Midbrain (tissue), 1 donor: ENCODE measurements around the gene MKS1.

Experiments
- DNase-seq: peaks from one replicate; lab custom pipeline; 2025; lab: John Stamatoyannopoulos, UW

MKS1 gene

DNA sequence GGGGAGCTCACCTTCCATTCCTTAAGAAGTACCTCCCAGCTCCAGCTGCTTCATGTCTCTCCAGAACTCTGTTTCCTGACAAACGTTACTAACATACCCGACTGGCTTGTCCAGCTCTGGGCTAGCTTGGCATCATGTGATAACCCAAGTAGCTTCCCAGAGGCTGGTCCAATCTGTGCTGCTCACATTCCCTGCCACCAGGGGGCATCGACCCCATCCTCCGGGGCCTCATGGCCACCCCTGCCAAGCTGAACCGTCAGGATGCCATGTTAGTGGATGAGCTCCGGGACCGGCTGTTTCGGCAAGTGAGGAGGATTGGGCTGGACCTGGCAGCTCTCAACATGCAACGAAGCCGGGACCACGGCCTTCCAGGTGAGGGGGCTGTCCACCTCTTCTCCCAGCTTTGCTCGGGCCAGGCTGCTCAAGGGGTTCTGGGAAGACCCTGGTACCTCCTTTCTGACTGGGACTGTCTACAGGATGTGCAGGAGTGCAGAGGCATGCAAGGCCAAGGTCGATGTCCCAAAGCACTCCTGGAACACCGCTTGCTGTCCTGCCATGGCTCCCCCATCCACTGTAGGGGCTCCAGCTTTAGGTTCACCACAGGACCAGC lies 18.9 kb downstream of the MKS1 start:
- DNase-seq = peak; percentile 1

- no peak for DNase-seq
Observed at GRCh38 chr17:58196610-58197009, 22.4 kb downstream of the MKS1 start.

DNA sequence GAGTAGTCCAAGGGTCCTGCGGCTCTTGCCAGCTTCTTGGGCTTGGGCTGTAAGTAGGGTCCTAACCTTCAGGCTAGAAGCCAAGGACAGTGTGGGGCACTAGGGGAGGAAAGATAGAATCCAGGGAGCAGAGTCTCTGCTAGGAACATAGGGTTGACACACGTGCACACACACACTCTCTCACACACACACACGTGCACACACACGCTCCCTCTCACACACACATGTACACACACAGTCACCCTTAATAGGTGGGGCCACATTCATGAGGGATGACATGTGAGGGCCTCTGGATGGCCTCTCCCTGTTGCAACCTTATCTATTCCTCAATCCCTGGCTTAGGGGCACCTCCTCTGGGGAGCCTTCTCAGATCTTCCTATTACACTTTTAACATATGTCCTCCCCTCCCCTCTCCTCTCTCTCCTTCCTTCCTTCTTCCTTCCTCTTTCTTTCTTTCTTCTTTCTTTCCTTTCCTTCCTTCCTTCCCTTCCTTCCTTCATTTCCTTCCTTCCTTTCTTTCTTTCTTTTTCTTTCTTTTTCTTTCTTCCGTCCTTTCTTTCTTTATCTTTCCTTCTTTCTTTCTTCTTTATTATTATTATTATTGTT lies 23.4 kb downstream of the MKS1 start:
- no peak for DNase-seq

- DNase-seq = no peak
Observed at GRCh38 chr17:58193641-58194255, 25.3 kb downstream of the MKS1 start.

DNA sequence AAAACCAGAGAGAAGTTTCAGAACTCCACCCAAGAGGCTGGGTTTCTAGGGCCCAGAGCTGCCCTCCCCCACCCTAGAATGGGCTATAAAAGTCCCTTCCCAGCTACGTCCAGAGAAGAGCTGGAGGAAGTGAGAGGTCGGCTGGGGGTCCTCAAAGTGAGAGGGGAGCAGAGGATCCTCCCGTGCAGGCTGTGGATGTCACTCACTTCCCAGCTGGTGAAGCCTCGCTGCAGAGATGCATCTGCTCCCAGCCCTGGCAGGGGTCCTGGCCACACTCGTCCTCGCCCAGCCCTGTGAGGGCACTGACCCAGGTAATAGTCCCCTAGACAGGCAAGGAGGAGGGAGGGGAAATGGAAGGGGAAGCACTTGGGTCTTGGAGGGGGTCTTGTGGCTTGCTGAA lies 26.4 kb downstream of the MKS1 start, which contains the start of gene EPX:
Gene EPX (plus strand): TSS at position 115 of the 400 bp plus-strand sequence. CDS start 121 bp downstream, at position 236.
- DNase-seq = no peak

DNA sequence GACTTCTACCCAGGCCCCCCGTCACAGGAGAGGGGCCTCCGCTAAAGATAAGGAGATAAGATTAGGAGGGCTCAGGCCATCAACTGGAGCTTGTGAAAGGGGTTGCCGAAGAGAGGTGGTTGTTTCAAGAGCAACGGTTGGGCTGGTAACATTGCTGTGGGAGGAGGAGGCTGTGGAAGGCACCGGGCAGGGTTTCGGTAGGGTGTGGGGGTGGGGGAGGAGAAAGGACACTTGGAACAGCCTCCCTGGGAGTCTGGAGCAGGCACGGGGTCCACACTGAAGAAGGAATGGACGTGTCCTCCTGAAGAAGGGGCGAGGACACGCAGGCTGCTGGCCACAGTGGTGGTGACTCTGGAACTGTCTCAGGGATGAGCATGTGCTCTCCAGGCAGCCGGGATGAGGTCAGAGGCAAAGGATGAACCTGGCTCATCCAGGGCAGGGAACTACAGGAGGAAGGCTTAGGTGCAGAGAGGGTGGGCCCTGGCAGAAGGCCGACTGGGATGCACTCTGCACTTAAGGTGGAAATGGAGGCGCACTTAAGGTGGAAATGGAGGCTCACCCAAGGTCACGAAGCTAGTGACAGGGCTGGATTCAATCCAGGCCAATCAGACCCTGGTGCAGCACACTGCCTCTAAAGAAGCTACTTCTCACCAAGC lies 27.7 kb downstream of the MKS1 start:
- DNase-seq = no peak

GRCh38 chr17:58189436-58190146 lies 29.5 kb downstream of the MKS1 start:
- DNase-seq = no peak

DNA sequence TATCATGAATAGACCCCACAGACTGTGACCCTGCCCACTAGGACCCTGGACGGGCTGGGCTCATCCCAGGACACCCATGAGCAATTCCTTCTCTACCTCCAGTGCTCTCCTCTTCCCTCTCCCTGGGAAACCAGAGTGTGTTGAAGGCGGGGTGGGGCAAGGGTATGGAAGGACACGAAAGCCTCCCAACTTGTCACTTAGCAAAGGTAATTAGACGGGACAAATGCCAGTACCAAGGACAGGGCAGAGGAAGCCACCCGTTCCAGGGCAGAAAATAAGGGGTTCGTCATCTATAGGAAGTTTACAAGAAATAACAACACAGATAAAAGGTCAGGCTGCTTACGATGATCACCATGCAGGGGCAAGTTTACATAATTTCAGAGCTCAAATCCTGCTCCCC lies 31.4 kb downstream of the MKS1 start:
- no peak for DNase-seq

GRCh38 chr17:58187063-58187462 lies 32.0 kb downstream of the MKS1 start:
- no peak for DNase-seq

GRCh38 chr17:58186591-58186990 lies 32.5 kb downstream of the MKS1 start:
- no peak for DNase-seq

GRCh38 chr17:58184986-58185761 lies 33.9 kb downstream of the MKS1 start:
- DNase-seq = no peak

- DNase-seq = no peak
Observed at GRCh38 chr17:58184308-58184985, 34.6 kb downstream of the MKS1 start.

DNA sequence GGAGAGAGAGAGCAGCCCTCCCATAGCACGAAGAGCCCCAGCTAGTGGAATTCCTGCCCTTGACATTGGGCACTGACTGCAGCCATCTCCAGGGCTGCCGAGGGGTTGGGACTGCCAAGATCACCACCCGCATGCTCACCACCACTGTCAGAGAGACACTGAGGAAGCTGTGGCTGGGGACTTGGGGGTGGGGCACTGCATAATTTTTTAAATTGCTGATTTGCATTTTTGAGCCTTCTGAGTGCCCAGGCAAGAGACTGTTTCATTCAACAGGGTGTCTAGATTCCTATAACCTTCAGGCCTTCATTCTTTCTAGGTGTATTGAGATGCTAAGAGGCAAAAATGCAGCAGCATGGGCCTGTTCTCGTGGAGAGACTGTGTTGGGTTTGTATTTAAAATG lies 35.5 kb downstream of the MKS1 start:
- no peak for DNase-seq

- DNase-seq = no peak
Observed at GRCh38 chr17:58181796-58182195, 37.3 kb downstream of the MKS1 start.

DNA sequence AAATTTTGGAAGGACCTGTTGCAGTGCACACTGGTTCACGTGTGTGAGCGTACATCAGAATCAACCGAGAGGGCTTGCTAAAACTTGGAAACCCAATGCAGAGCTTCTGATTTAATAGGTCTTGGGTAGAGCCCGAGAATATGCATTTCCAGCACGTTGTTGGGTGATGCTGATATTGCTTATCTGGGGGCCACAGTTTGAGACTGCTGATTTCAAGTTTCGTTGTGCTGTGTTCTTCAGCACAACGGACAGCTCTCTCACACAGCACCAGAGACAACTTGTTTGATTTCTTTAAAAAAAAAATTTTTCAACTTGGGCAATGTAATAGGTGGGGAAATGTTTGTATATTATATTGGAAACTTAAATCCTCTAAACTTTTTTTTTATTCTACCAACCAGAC lies 42.9 kb downstream of the MKS1 start:
- DNase-seq = no peak

GRCh38 chr17:58174871-58175270 lies 44.2 kb downstream of the MKS1 start:
- no peak for DNase-seq

DNA sequence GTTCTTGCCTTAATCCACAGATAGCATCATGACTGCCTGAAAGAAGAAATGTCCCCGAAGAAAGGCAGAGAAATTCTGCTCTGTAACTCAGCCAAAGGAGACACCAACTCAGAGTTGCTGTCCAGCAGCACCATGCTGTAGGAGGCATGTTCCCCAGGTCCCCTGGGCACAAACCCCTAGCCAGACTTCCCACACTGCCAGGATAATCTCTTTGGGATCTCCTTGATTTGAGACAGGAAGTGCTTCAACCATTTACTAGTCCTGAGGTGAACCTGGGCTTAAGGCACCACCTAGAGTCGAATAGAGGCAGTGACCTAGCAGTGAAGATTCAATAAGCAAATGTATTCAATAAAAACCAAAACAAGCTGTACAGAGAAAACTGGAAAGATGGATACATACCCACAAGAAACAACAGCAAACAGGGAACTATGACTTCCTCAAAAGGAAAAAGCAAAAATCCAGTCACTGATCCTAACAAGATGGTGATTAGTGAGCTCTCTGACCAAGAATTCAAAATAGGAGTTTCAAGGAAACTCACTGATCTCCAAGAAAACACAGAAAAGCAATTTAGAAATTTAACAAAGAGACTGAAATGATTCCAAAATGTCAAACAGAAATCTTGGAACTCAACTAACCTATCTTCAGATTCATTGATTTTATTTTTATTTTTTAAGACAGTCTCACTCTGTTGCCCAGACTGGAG lies 46.5 kb downstream of the MKS1 start:
- no peak for DNase-seq

- DNase-seq = no peak
Observed at GRCh38 chr17:58170622-58171021, 48.4 kb downstream of the MKS1 start.

DNA sequence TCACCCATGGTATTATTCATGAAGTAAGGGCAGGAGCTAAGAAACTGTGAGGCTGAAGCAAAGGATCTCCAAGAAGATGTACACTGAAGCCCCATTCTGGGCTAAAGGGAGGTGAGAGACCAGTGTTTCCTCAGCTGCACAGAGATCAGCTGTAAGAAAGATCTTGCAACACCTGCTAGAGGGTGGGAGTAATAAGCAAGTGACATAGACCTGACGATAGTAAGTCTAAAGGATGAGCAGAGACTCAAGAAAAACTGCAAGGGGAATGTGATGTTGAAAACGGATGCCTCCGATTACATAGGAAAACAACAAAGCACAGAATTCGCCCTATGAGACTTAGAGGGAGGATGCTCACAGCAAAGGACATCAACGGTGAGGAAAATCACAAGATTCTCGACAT lies 52.4 kb downstream of the MKS1 start, which contains the start of gene OR4D2:
Gene OR4D2 (plus strand): TSS at position 301 of the 400 bp plus-strand sequence. CDS start 2,674 bp downstream, outside the sequence.
- no peak for DNase-seq

GRCh38 chr17:58165981-58166380 lies 53.1 kb downstream of the MKS1 start:
- no peak for DNase-seq
